ENCODE results near the gene ZDHHC24.
"Not testable (repeated sequence)": the region's sequence is repeated elsewhere in the genome, so short reads cannot be mapped to it uniquely, and the experiment has no call there.

Gene ZDHHC24, protein sequence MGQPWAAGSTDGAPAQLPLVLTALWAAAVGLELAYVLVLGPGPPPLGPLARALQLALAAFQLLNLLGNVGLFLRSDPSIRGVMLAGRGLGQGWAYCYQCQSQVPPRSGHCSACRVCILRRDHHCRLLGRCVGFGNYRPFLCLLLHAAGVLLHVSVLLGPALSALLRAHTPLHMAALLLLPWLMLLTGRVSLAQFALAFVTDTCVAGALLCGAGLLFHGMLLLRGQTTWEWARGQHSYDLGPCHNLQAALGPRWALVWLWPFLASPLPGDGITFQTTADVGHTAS

GRCh38 chr11:66545701-66546367 is at the start of gene ZDHHC24:
Gene ZDHHC24, minus strand, starts transcription at chr11:66546048. Its CDS starts 45 bp downstream, at chr11:66546003.
- DNase-seq, result peak; percentile 91

GRCh38 chr11:66595245-66595904 is 49.5 kb upstream of the ZDHHC24 start:
- no peak for DNase-seq

DNA sequence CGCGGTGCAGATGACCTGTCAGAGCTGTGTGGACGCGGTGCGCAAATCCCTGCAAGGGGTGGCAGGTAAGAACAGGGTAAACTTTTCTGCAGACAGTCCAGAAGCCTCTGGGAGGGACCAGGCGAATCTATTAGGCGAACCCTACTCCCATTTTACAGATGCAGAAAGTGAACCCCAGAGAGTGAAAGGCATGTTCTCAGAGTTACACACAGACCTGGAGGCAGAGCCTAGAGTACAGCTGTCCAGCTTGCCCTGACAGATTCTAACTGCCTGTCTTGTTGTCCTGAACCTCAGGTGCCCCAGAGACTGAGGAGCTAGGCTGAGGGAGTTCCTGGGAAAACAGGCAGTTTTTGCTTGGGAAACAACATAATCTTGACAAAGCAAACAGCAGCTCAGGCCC is 47.8 kb upstream of the ZDHHC24 start:
- DNase-seq, result no peak

GRCh38 chr11:66593303-66593635 is 47.4 kb upstream of the ZDHHC24 start:
- DNase-seq, result no peak

- peak; percentile 99 for DNase-seq
Observed at GRCh38 chr11:66592457-66593302, 46.8 kb upstream of the ZDHHC24 start, which contains the start of the genes CCDC87 and CCS. Gene CCDC87, minus strand, starts transcription at chr11:66593063. Its CDS starts 48 bp downstream, at chr11:66593015. Gene CCS, plus strand, starts transcription at chr11:66593185. Its CDS starts 77 bp downstream, at chr11:66593262.

DNA sequence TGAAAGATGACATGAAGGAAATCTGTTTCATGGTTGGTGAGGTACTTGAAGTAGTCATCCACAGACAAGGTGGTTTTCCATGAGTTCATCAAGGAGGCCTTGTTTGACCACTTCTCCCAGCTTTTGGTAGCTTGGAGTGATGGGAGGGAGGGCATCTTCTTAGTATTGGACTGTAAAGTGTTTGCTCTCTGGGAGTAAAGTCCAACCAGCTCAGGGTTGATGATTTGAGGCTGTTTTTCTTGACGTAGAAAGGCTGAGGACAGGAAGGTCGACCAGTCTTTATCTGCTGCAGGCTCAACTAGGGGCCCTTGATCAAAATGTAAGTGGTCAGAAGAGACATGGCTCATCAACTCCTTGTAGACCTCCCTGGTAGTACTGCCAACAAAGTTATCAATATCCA is 45.3 kb upstream of the ZDHHC24 start:
- no peak for DNase-seq

- DNase-seq, result no peak
Observed at GRCh38 chr11:66589996-66590675, 44.3 kb upstream of the ZDHHC24 start.

DNA sequence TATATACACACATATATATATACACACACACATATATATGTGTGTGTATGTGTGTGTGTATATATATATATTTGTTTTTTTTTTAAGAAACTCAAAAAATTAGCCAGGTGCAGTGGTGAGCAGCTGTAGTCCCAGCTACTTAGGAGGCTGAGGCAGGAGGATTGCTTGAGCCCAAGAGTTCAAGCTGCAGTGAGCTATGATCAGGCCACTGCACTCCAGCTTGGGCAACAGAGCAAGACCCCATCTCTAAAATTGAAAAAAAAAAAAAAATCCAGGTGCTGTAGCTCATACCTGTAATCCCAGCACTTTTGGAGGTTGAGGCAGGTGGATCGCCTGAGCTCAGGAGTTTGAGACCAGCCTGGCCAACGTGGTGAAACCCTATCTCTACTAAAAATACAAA is 43.5 kb upstream of the ZDHHC24 start:
- DNase-seq, result not testable (repeated sequence)

DNA sequence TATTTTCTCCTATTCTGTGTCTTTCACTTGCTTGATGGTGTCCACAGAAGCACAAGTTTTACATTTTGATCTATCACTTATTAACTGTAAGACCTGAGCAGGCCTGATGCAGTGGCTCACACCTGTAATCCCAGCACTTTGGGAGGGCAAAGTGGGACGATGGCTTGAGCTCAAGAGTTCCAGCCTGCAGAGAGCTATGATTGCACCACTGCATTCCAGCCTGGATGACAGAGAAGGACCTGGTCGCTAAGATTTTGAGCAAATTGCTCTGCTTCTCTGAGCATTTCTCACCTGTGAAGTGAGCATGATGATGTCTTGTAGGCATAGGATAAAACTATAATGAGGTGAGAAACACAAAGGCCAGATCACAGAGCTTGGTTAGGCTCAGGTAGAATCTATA is 40.3 kb upstream of the ZDHHC24 start:
- no peak for DNase-seq

GRCh38 chr11:66585447-66585846 is 39.6 kb upstream of the ZDHHC24 start:
- not testable (repeated sequence) for DNase-seq

DNA sequence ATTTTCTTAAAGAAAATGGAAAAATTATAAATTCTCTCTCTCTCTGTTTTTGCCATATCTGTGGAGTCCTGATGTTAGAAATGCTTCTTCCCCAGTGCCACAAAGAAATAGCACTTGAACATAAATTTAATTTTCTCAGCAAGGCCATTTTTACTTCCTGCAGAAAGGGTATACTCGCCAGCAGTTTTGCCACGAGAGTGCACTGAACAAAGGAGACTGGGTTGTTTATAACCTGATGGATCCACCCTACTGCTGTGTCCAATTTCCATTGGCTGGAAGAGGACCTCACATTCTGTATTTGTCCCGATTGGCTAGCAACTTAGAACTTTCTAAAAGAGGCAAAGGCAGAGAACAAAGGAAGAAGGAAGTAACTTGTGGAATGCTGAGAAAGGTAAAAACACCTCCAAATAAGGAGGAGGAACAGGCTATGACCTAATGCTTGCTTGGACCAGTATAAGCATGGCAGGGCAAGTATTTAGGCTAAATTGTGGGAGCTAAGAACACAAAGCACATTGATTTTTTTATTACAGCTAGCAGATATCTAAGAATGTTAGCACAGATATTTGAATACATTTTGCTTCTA is 36.8 kb upstream of the ZDHHC24 start:
- DNase-seq, result not testable (repeated sequence)

DNA sequence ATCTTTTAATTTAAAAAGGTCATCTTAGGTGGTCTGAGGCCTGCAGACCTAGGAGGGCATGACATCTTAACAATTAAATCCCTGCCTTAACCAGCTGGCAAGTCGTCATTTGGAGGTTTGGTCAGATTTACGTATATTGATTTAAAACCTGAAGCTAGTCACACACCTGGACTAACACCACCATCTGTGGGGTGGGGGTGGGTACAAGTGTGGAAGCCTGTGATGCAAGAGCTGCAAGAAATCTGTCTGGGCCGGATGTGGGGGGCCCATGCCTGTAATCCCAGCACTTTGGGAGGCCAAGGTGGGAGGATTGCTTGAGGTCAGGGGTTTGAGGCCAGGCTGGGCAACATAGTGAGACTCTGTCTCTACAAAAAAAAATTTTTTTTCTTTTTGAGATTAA is 35.4 kb upstream of the ZDHHC24 start:
- DNase-seq, result no peak

DNA sequence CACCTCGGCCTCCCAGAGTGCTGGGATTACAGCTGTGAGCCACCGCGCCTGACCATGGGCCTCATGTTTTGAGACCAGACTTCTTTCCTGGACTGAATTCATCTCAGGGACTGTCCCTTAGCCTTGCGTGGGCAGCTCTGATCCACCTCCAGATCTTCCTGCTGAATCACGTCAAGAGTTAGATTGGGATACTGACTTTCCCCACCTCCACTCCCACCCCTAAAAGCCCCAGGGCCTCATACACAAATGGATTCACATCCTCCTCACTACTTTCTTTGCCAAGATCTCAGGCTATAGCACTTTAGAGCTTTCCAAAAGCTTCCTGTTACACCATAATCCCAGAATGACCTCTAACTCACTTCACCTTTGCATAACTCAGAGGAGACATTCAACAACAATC is 35.0 kb upstream of the ZDHHC24 start:
- DNase-seq, result no peak

- peak; percentile 88 for DNase-seq
Observed at GRCh38 chr11:66579017-66579606, 33.3 kb upstream of the ZDHHC24 start.

DNA sequence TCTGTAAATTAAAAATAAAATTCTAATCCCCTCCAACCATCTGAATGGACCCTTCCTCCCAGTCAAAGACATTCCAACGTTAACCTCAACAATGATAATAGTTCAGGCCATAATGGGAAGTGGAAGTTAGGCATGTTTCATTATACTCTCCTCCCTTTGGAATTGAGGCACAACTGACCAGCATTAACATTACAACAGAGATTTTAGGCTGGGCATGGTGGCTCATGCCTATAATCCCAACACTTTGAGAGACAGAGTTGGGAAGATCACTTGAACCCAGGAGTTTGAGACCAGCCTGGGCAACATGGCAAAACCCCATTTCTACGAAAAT is 25.0 kb upstream of the ZDHHC24 start:
- no peak for DNase-seq

GRCh38 chr11:66570079-66570849 is 24.4 kb upstream of the ZDHHC24 start:
- DNase-seq, result no peak

- no peak for DNase-seq
Observed at GRCh38 chr11:66569076-66569475, 23.2 kb upstream of the ZDHHC24 start.

DNA sequence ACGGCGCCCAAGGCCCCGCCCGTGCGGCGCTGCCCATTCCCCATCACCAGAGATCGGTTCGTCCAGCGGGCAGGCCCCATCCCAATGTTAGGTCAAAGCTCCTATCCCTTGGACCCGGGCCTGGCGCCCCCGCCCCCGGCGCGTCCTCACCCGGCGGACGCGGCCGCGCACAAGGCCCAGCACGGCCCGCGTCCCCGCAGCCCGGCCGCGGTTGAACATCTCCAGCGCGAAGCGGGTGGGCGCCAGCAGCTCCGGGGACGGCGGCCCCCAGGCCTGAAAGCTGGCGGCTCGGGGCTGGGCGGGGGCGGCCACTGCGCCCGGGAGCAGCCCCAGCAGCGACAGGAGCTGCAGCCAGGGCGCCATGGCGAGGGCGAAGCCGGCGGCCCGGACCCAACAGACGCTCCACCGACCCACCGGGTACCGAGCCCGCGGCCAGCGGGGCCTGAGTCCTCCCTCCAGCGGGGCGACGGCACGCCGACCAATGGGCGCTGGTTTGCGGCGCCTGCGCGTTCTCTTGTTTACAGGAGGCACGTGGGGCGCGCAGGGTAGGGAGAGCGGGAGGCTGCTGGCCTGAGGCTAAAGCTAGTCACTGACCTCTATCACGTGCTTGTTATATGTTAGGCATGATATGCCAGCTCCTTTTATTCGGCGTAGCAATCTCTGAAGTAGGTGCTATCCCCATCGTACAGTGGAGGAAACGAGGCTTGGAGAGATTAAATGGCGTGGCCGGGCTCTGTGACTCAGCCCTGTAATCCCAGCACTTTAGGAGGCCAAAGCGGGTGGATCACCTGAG is 22.5 kb upstream of the ZDHHC24 start, which contains the start of gene CTSF:
Gene CTSF, minus strand, starts transcription at position 483 of the 793 bp plus-strand sequence. Its CDS starts 120 bp downstream, at position 363.
- DNase-seq, result peak; percentile 74

DNA sequence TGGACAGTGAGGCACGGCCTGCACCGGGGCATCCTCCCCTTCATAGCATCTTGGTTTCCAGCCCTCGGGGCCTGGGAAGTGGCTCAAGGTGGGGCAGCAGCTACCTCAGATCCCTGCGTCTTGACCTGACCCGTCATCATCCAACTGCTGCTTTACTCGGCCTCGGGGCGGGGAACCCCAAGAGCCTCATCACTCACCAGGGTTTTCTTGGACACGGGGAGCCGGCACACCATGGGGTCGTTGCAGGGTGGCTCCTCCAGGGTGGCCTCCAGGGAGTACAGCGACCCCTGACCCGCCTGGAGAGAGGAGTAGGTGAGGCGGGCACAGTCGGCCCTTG is 21.9 kb upstream of the ZDHHC24 start:
- no peak for DNase-seq

DNA sequence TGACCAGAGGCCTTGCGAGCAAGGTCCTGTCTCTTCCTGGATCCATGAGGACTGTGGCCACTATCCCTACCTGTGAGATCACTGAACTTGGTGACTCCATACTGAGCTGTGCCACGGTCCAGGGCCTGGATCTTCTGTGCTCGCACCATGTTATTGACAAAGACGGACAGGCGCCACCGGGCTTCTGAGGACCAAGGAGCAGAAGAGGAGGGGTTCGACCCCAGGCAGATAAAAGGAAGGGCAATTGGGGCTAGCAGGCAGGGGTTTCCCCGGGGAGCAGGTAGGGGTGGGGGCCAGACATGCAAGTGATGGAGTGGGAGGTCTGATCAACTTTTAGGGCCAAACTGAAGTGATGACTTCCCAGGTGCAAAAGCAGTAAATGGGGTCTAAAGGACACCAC is 20.4 kb upstream of the ZDHHC24 start:
- no peak for DNase-seq
